NCI-H2107 (cell line): ENCODE results near the gene DEPDC5.
A peak's percentile ranks its signal among the peaks of the same experiment; 100 is the strongest.

ENCODE experiments used
- DNase-seq: peaks from one replicate; lab custom pipeline; 2025; lab: John Stamatoyannopoulos, UW

The DEPDC5 gene

GRCh38 chr22:31925056-31925455 lies 171.2 kb downstream of the DEPDC5 start:
- no peak for DNase-seq

- DNase-seq: no peak
These were observed 172.2 kb downstream of the DEPDC5 start for GRCh38 chr22:31926024-31926423.

- no peak for DNase-seq
These were observed 173.2 kb downstream of the DEPDC5 start for GRCh38 chr22:31926969-31927368.

- no peak for DNase-seq
These were observed 173.7 kb downstream of the DEPDC5 start for GRCh38 chr22:31927562-31927961.

GRCh38 chr22:31929167-31929930 lies 175.5 kb downstream of the DEPDC5 start:
- no peak for DNase-seq

GRCh38 chr22:31932863-31933262 lies 179.0 kb downstream of the DEPDC5 start:
- no peak for DNase-seq

GRCh38 chr22:31933406-31933805 lies 179.6 kb downstream of the DEPDC5 start:
- no peak for DNase-seq

- DNase-seq: no peak
These were observed 180.1 kb downstream of the DEPDC5 start for GRCh38 chr22:31933816-31934482.

- no peak for DNase-seq
These were observed 182.3 kb downstream of the DEPDC5 start for GRCh38 chr22:31935961-31936635.

GRCh38 chr22:31937341-31937740 lies 183.5 kb downstream of the DEPDC5 start:
- DNase-seq: no peak

- no peak for DNase-seq
These were observed 184.5 kb downstream of the DEPDC5 start for GRCh38 chr22:31938296-31938695.

- no peak for DNase-seq
These were observed 186.7 kb downstream of the DEPDC5 start for GRCh38 chr22:31940506-31940905.

- DNase-seq: no peak
These were observed 188.3 kb downstream of the DEPDC5 start for GRCh38 chr22:31942091-31942490.

- DNase-seq: no peak
These were observed 189.6 kb downstream of the DEPDC5 start for GRCh38 chr22:31943206-31943977.

GRCh38 chr22:31943978-31944699 lies 190.3 kb downstream of the DEPDC5 start, which contains the start of gene YWHAH:
TSS of gene YWHAH (plus strand) at chr22:31944535. CDS start at chr22:31944734, 199 bp downstream.
- DNase-seq: peak; percentile 90

- DNase-seq: no peak
These were observed 191.1 kb downstream of the DEPDC5 start for GRCh38 chr22:31944700-31945442.

GRCh38 chr22:31945443-31945855 lies 191.6 kb downstream of the DEPDC5 start:
- DNase-seq: no peak

- DNase-seq: no peak
These were observed 192.3 kb downstream of the DEPDC5 start for GRCh38 chr22:31945971-31946680.

- no peak for DNase-seq
These were observed 193.5 kb downstream of the DEPDC5 start for GRCh38 chr22:31947296-31947695.

- no peak for DNase-seq
These were observed 194.2 kb downstream of the DEPDC5 start for GRCh38 chr22:31948002-31948401.
